Measurements from ENCODE around the gene CPA2.

DNA sequence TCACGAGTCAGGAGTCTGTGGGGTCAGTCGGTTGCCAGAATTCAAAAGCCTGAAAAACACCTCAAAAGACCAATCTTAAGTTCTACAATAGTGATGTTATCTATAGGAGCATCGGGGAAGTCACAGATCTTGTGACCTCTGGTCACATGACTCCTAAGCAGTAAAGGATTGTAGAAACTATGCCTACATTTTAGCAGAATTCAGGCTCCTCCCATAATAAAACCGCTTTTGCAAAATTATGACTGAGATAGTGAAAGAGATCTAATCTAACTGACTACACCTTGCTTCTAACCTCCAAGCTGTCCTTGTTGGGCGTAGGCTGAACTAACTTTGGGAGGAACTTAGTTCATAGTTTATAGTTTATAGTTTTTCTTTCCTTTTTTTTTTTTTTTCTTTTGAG is 42.5 kb upstream of the CPA2 start:
- TF ChIP-seq, protein P1, sequence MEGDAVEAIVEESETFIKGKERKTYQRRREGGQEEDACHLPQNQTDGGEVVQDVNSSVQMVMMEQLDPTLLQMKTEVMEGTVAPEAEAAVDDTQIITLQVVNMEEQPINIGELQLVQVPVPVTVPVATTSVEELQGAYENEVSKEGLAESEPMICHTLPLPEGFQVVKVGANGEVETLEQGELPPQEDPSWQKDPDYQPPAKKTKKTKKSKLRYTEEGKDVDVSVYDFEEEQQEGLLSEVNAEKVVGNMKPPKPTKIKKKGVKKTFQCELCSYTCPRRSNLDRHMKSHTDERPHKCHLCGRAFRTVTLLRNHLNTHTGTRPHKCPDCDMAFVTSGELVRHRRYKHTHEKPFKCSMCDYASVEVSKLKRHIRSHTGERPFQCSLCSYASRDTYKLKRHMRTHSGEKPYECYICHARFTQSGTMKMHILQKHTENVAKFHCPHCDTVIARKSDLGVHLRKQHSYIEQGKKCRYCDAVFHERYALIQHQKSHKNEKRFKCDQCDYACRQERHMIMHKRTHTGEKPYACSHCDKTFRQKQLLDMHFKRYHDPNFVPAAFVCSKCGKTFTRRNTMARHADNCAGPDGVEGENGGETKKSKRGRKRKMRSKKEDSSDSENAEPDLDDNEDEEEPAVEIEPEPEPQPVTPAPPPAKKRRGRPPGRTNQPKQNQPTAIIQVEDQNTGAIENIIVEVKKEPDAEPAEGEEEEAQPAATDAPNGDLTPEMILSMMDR (IDR thresholded peaks at IDR 0.05), result no peak
- TF ChIP-seq POLR2A (IDR thresholded peaks at IDR 0.05), result no peak
